Lung microvascular endothelial cell (primary cell): ENCODE results near the gene INPP4A. TPM values are rescaled to one million over a fixed set of nuclear protein-coding genes. Genes with fewer than 3 reads are reported as not detected.
A peak's percentile ranks its signal among the peaks of the same experiment; 100 is the strongest.

ENCODE experiments used
- DNase-seq, 2 donors: peaks; one replicate each; pipeline versions ENCODE4 v3.0.0 to v3.0.0-alpha.2; 2010; ENCODE audit warnings: low read depth in 2 of 2
- total RNA-seq: library from RNA; depleted of rRNA; stranded (reverse); fragments of >200 nt; gene quantifications from 2 replicates; pipeline ENCODE4 v1.2.1, GENCODE V29; 2014

Gene INPP4A
- total RNA-seq, 1 donor from 2014 or later = 18.5 TPM

DNA sequence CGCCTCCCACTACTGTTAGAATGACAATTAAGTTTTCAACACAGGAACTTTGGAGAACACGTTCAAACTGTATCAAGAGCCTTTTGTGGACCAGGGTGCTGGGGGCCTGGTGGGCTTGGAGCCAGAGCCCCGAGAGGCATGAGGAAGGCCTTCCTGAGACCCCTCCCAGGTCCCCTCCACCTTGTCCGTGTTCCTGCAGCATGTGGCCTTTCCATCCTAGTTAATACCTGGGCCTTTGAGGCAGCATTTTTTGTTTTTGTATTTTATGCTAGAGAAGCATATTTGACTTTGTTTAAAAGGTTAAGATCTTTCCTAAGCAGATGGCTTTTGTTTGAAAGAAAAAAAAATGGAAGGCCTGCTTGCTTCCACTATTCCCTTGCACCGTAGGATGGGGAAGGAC is 68.0 kb downstream of the INPP4A start:
- no peak for DNase-seq

DNA sequence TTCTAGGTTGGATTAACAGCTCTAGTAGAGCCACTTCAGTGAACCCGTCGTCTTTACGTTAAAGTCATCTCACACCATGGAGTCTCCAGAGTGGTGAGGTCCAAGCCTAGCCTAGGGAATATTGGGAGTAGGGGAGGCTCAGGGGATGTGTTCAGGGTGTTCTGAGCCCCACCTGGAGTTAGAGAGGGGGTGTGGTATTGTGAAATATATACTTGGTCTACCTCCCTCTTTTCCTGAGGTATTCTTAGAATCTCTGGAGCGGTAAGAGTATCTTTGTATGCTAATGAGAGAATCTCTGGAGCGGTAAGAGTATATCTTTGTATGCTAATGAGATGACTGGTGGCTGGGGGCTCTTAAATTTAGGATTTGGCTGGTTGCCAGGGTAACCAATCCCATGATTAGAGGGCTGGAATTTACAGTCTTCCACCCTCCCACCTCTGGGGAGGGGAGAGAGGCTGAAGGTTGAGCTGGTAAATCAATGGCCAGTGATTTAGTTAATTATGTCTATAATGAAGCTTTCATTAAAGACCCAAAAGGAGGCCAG is 69.5 kb downstream of the INPP4A start:
- no peak for DNase-seq

DNA sequence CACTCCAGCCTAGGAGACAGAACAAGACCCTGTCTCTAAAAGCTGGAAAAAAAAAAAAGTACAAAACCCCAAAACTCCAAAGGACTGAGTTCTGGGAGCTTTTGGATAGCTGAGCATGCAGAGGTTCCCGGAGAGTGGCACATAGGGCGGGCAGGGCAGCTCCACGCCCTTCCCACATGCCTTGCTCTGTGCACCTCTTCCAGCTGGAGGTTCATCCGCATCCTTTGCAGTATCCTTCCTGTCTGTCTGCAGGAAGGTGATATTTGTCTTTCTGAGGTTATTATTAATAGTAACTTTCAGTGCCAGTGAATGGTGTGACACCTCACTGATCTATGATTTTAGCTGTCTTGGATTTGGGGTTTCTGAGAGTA is 70.2 kb downstream of the INPP4A start:
- peak in 1 of 2 donors; percentile 54 for DNase-seq

DNA sequence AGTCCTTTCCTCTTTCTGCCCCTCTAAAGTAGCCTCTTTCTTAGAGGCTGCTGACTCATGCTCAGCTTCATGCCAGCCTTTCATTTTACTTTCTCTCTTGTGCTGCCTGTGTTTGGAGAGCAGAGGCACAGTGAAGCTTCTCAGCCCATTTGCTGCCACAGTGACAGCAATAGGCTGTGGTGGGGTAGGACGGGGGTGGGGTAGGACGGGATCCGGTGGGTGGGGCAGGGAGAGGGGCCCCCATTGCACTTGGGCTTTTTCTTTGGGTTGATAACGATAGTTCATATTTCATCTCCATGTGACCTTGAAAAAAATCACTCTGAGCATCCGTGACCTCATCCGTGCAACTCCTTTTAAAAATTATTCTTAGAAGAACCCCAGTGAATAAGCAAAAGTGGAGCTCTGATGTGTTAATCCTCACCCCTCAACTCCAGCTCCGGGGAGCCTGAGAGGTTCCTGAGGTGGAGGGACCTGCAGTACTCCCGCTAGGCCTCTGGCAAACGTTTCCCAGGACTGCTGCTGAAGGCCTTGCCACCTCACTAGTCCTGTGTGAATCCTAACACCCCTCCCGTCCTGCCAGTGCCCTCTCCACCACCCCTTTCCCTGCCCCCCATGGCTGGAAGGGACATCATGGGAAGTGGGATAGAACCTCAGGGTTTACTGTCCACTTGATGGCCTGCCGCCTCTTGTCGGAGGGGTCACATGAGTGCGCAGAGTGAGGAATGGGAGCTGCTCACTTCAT is 70.8 kb downstream of the INPP4A start:
- DNase-seq = peak in 1 of 2 donors; percentile 52

DNA sequence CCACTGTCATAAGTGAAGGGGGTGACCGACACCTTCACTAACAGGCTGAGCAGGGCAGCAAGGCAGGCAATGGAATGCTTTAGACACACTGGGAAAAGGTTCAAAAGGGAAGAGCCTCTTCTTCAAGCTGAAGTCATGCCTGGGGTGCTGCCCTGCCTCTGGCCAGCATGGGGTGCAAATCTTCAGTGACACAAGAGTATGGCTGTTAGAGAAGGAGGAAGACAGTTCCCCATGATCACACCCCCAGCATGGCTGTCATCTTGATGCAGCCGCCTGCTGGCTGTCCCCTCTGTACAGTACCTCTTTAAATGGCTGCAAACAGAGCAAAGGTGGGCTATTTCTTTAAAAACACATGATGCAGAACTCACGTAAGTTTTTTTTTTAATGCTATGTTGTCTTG is 71.9 kb downstream of the INPP4A start:
- no peak for DNase-seq

DNA sequence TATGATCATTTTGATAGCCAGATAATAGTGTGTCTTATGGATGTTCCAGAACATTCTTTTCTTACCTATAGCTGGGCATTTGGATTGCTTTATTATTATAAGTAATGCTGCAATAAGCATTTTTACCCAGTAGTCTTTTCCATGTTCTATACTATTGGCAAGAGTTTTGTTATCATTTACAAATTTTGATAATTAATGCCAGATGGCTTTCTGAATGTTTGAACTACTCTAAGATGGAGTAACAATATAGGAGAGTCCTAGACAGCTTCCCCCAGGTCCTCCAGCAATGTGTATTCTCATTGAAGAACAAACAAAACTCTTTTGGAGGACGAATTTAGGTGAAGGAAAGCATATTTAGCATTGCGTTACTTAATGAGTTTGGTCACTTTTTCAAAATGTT is 73.0 kb downstream of the INPP4A start:
- DNase-seq = no peak

DNA sequence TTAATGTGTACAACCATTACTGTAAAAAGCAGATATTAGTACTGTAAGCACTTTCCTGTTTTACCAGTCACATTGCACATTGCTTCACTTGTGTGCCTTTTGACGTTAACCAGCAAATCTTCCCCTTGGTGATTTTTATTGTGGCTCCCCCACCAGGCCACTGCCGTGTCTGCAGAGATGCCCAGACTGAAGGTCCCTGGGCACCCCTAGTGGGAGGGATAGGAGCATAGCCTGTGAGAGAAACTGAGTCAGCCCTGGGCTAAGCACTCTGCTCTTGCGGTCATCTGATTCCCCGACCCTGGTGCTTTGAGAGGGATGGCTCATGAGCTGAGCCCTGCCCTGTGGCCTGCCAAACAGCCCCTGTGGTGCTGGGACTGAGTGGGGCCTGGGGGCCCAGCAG is 73.4 kb downstream of the INPP4A start:
- DNase-seq = peak; percentile 62 to 66

DNA sequence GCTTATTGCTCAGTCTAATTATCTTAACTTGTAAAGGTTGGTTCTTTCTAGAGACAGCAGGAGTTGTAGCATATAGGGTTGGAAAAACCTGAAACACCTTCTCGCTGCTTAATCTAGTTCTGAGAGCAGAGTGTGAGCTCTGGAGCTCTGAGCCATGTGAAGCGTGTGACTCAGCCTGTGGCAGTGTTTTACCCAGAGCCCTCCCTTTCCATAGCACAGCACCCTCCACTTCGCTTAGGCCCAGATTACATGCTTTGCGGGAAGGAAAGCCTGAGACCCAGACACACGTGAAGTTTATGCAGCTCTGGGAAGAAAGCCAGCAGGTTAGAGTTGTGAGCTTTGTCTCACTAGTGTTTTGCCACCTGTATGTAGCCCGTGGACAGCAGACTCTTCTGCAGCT is 74.5 kb downstream of the INPP4A start:
- DNase-seq = peak in 1 of 2 donors; percentile 32

DNA sequence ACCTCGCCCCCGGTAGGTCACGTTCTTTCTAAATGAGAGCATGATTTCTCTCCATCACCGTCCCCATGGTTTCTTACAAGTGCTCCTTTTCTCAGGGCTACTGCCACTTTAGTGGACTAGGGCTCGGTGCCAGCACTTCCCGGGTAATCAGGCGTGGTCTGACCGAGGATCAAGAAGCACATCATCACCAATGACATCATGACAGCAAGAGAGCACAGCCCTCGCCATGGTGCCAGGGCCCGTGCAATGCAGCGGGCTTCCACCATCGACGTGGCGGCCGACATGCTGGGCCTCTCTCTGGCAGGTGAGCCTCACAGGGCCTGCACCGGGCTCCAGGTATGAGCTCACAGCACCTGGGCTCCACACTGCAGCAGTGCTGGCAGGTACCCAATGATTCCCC is 75.2 kb downstream of the INPP4A start:
- no peak for DNase-seq

DNA sequence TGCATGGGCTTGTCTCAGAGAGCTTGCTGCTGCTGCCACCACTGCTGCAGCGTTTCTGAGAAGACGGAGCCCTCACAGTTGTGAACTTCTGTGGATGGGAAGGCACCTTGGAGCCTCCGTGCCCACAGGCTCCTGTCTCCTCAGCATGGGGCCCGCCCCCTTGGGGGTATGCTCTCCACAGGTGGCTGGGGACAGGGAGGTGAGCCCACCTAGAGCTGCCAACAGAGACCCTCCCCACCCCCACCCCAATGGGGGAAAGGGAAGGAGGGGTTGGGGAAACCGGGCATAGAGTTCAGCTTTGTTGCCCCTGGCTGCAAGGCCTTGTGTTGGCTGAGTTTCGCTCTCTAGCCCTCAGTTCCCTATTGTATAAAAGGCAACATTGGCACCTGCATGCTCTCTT is 76.1 kb downstream of the INPP4A start:
- DNase-seq = no peak

DNA sequence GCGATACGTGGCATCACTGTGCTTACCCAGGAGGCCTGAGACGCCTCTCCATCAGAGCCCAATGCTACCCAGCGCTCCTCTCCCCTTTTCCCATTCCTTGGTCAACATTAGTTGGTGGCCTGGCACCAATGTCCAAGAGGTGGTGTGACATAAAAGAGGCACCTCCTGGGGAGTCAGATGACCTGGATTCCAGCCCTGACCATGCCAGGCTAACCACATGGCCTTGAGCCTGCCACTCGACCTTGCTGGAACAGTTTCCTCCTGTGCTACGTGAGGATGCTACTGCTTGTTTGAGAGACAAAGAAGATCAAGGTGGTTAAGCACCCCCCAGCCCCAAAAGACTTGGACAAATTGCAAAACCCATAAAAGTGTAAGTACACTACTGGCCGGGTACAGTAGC is 76.6 kb downstream of the INPP4A start:
- no peak for DNase-seq

DNA sequence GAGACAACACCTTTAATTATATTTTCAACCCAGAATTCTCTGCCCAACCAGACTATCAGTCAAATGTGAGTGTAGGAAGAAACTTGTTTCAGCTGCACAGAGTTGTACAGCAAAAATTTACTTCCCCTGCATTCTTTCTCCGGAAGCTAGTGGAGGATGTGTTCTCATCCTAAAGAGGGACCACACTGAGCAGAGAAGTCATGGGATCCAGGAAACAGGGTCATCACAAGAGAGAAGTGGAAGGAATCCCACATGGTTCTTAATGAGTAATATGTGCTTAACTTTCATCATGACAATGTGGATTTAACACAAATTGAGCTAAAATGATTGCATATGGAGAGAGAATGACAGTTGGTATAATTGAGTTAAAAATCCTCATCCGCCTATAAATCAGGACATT is 78.2 kb downstream of the INPP4A start:
- peak; percentile 55 to 96 for DNase-seq

DNA sequence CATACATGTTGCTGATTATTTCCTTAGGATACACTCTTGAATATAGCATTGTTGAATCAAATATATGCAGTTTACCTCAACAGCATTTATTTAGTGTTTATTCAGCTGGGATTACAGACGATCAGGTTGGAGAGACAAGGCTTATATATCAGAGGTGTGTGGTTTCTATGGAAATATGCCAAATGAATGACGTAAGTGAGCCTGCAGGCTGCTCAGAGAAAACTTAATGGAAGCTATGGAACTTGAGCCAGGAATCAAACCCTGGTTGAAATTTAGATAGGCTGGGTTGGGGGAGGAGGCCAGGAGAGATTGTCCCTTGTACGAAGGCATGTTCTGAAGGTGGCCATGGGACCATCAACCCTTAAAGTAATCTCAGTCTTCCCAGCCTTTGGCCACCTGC is 79.5 kb downstream of the INPP4A start:
- DNase-seq = no peak

DNA sequence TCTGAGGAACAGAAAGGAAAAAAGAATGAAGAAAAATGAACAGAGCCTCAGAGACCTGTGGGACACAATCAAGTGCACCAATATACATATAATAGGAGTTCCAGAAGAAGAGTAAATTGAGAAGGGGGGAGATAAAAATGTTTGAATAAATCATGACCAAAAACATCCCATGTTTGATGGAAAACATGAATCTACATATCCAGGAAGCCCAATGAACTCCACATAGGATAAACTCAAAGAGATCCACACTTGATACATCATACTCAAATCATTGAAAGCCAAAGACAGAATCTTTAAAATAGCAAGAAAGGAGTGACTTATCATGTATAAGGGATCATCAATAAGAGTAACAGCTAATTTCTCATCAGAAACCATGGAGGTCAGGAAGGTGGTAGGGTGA is 83.7 kb downstream of the INPP4A start:
- no peak for DNase-seq

DNA sequence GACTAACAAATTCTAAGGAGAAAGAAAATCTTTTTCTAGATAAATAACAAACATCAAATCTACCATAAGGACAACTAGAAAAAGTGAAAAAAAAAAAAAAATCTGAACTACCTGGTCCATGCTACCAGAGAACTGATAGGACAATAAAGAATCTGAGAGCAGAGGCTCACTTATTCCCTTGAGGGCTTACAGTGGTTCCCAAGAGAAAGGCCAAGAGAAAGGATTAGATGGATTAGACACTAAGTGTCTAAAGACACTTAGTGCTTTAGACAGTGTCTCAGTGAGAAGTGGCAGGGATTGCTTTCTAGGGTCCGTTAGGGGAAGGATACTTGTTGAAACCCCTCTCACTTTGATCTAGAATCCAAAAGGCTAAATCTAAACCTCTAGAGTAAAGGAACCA is 85.5 kb downstream of the INPP4A start:
- DNase-seq = no peak

DNA sequence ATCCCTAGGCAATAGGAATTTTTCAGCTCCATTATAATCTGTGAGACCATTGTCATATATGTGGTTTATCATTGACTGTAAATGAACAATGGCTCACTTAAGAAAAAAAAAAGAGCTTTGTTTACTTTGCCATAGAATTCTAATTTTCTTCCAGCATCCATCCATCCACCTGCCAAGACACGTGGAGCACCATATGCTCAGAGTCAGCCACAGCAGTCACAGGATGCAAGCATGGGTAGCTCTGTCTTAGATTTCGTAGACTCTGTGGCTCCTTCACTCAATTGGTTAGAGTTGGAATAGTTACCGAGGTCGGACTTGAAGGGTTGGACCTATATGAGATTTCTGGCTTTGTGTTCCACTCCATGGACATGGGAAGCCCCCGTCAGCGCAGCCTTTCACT is 88.1 kb downstream of the INPP4A start:
- DNase-seq = no peak

DNA sequence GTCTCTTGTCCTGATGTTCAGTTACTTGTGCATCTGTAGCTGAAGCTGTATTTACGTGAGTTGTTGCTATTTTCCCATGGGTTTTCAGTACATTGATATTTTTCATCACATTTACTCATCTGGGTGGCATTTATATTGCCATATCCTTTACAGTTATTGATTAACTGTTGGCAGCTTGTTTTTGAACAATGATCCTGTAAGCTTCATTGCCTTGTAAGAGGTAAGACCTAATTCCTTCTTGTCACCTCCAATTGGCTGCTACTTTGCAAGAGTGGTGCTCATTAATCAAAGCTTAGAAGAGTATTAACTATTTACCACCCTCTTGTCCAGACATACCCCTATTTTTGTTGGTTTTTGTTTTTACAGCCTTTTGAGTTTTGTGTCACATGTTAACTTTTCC is 88.9 kb downstream of the INPP4A start:
- DNase-seq = no peak

DNA sequence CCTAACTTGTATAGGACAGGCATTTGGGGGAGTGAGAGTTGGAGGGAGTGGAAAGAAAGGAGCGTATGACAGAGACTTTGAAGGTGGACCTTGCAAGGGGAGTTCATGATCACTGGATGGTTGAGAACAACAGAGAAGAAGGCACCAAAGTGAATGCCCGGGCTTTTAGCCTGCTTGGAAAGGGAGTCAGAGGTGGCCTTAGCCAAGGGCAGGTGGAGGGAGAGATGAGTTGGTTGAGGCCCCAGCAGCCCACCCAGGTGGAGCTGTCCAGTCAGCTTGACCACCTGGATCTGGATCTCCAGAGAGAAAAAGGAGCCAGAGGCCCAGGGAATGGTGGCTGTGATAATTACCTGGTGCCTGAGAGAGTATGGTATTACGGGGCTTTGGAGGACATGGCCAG is 90.1 kb downstream of the INPP4A start:
- DNase-seq = no peak

DNA sequence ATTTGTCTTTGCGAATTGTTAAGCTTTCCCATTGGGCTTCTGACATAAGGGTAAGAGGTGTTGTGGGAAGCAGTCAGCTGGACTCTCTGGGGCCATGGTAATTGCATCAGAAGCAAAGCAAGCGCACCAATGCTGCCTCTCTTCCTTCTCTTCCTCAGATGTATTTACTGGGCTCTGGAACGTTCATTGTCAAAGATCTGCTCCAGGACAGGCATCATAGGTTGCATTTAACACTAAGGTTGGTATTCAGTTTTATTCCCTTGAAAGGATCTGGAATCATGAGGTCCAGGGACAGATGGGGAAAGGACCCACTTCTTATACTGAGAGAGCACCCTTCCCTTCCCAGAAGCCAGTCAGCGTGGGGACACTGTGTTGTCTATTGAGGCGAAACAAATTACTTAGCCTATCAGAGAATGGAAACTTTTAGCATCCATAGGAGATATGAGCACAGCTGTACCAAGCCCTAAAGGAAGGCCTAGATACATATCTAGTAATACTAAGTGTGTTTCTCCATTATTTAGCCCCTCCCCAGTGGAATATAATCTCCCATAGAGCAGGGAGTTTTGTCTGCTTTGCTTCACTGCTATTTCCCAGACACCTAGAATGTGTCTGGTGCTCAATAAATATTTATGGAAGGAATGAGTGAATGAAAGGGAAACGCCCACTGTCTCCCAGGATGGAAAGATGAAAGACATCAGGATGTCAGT is 91.5 kb downstream of the INPP4A start:
- no peak for DNase-seq

DNA sequence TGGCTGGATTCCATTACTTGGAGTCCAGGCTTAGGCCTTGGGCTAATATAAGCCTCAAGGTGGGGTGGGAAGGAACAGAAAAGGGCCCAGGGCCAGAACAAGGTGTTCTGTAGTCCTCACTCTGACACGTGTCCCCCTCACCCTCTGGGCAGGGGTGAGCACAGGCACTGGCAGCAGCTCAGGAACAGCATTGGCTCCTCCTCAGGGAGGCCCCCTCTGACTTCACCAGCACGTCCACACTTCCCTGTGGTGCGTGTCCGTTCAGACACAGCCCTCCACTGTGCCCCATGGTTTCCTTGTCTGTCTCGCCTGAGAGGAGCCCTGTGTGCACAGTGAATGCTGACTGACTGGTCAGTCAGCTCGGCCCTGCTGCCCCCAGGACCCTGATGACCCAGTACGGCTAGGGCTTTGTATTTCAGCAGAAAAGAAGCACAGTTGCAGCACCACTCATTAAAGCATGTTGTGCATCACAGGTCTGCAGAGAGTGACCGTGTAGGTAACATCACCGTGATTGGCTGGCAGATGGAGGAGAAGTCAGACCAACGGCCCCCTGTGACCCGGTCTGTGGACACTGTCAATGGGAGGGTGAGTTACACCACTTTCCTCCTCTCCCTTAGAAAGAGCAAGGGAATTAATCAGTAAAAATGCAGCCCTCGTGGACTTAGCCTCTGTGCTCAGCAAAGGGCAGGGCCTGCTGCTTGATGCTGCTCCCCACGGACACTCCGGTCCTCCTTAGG is 92.9 kb downstream of the INPP4A start:
- no peak for DNase-seq

DNA sequence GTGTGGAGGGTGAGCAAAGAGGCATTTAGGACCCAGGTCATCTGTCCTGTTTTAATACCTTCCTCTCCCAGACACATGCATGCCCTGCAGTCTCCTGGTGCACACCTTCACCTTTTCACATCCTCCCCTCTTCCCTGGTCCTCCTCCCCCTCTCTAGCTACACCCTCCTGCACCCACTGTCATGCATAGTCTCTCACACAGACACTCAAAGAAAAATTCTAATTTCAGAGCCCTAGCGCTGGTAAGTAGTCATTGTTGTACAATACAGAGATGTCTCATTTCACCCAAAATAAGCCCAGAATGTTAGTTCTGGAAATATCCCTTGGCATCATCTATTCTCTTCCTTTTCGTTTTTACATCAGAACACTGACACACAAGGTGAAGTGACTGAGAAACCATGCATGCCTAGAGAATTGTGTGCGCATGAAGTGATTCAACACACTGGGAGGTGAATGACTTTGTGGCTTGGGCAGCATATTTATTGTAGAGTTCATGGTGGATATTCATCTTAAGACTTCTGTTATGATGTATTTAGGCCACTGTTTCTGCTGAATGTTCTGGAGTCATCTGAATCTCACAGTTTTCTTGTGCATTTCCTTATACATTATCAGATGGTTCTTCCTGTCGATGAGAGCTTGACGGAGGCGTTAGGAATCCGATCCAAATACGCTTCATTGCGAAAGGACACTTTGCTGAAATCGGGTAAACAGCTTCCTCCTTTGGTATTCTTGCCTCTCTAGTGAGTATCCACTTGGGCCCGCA is 93.8 kb downstream of the INPP4A start:
- DNase-seq = no peak
